Keratinocyte (primary cell): ENCODE measurements around the gene NUP210L. TPM values are rescaled to one million over a fixed set of nuclear protein-coding genes. Genes with fewer than 3 reads are reported as not detected.
A peak's percentile ranks its signal among the peaks of the same experiment; 100 is the strongest.

Source experiments
- DNase-seq: peaks from one replicate; pipeline ENCODE4 v3.0.0-alpha.2; 2011; ENCODE audit warnings: low read depth, missing footprints, low spot score
- FAIRE-seq: peaks from 2 replicates; lab custom pipeline; 2011; peaks lifted over from hg19 to GRCh38; lab: Jason Lieb, UNC
- H2AFZ ChIP-seq: 2 replicates; pipeline ENCODE4 v1.6.0; 2012; ENCODE audit warnings: low read length, control low read depth, inconsistent platforms; ENCODE audit not compliant: control insufficient read depth
- H3K27ac ChIP-seq: 2 replicates; pipeline ENCODE4 v1.5.1; 2011; ENCODE audit warnings: low read length; ENCODE audit not compliant: control insufficient read depth, insufficient read depth
- H3K27me3 ChIP-seq: 3 replicates; pipeline ENCODE4 v1.6.0; 2011; ENCODE audit warnings: low read length; ENCODE audit not compliant: control insufficient read depth, insufficient read depth; ENCODE audit errors: extremely low read depth
- H3K36me3 ChIP-seq, 2 experiments: 2 replicates in 1 of 2; 3 replicates in 1 of 2; pipeline ENCODE4 v1.5.1; 2011; ENCODE audit warnings: low read length in 2 of 2, mild to moderate bottlenecking in 1 of 2; ENCODE audit not compliant: control insufficient read depth in 2 of 2, insufficient read depth in 2 of 2; ENCODE audit errors: extremely low read depth in 1 of 2
- H3K4me1 ChIP-seq: 3 replicates; pipeline ENCODE4 v1.5.1; 2011; ENCODE audit warnings: low read length; ENCODE audit not compliant: control insufficient read depth, insufficient read depth; ENCODE audit errors: extremely low read depth
- H3K4me2 ChIP-seq: 3 replicates; pipeline ENCODE4 v1.6.0; 2011; ENCODE audit warnings: low read depth, low read length; ENCODE audit not compliant: control insufficient read depth, insufficient read depth; ENCODE audit errors: extremely low read depth
- H3K4me3 ChIP-seq, 3 experiments: fragments of 200-600 bp in 1 of 3; sonication (generic) in 1 of 3; 2 replicates in 2 of 3; 3 replicates in 1 of 3; pipeline ENCODE4 v1.5.1; 2011 to 2016; ENCODE audit warnings: low read length in 3 of 3, mild to moderate bottlenecking in 3 of 3, control low read depth in 2 of 3, inconsistent platforms in 1 of 3, low read depth in 1 of 3, mixed read lengths in 1 of 3, mixed run types in 1 of 3, moderate library complexity in 1 of 3; ENCODE audit not compliant: control insufficient read depth in 2 of 3, insufficient read depth in 2 of 3; ENCODE audit errors: extremely low read depth in 1 of 3
- H3K79me2 ChIP-seq: 2 replicates; pipeline ENCODE4 v1.6.0; 2012; ENCODE audit warnings: low read length; ENCODE audit not compliant: control insufficient read depth, insufficient read depth
- H3K9ac ChIP-seq: 3 replicates; pipeline ENCODE4 v1.6.0; 2011; ENCODE audit warnings: low read length; ENCODE audit not compliant: control insufficient read depth, insufficient read depth; ENCODE audit errors: extremely low read depth
- H3K9me1 ChIP-seq: 3 replicates; pipeline ENCODE4 v1.6.0; 2011; ENCODE audit warnings: low read length; ENCODE audit not compliant: control insufficient read depth, insufficient read depth; ENCODE audit errors: extremely low read depth
- H3K9me3 ChIP-seq: 2 replicates; pipeline ENCODE4 v1.5.1; 2012; ENCODE audit warnings: low read depth, low read length; ENCODE audit not compliant: control insufficient read depth
- H4K20me1 ChIP-seq: 3 replicates; pipeline ENCODE4 v1.6.0; 2011; ENCODE audit warnings: low read length; ENCODE audit not compliant: control insufficient read depth, insufficient read depth; ENCODE audit errors: extremely low read depth
- EZH2 ChIP-seq: IDR thresholded peaks from one replicate; pipeline ENCODE4 v1.6.1; 2012; ENCODE audit warnings: inconsistent platforms, mild to moderate bottlenecking, low read length, moderate library complexity
- dilution Hi-C: fragments of 300-500 bp; cut with MboI; formaldehyde crosslinking; loops from one replicate; pipeline ENCODE4 v1.7.0; 2020; ENCODE audit warnings: low sequenced_read_pairs; ENCODE audit not compliant: extremely low pct_ligation_motif_present
- polyA plus RNA-seq, 5 experiments: library from polyadenylated mRNA; depleted of rRNA in 3 of 5; stranded (reverse) in 3 of 5; stranded (forward) in 1 of 5; unstranded in 1 of 5; fragments of >200 nt; gene quantifications; 1 replicate in 1 of 5; 2 replicates in 3 of 5; 3 replicates in 1 of 5; pipeline versions ENCODE4 v1.2.1 to v1.2.3, GENCODE V29; 2011 to 2012; ENCODE audit warnings: missing spikeins in 2 of 5, low read depth in 1 of 5, low replicate concordance in 1 of 5
- TF ChIP-seq, protein P1 (sequence below), 3 experiments: IDR thresholded peaks in 1 of 3; conservative IDR thresholded peaks in 1 of 3; optimal IDR thresholded peaks in 1 of 3; 2 replicates in 2 of 3; 3 replicates in 1 of 3; pipeline versions ENCODE3 to v1.5.1; 2011; ENCODE audit warnings: low read length in 3 of 3, mild to moderate bottlenecking in 3 of 3, moderate library complexity in 2 of 3, control low read depth in 1 of 3, inconsistent platforms in 1 of 3; ENCODE audit not compliant: insufficient read depth in 2 of 3; ENCODE audit errors: extremely low read depth in 1 of 3

The NUP210L gene
- polyA plus RNA-seq, 1 donor (not counting 4 experiments of a cell fraction or from before 2014, with no cell fraction given): 0.01 TPM

GRCh38 chr1:153958961-153959260, 196.0 kb downstream of the NUP210L start:
- dilution Hi-C loops: no loop called here
- Histone ChIP-seq H3K4me1 (peaks cover 35% of the 10 kb centered on the region), H3K36me3 (peaks cover 6 to 35% of the 10 kb centered on the region in 2 experiments), H3K4me3 (peak overlapping the region in 1 of 3 experiments; percentile 29), H3K9ac (peak overlapping the region; percentile 49), H3K27ac (peak overlapping the region; percentile 46), H3K27me3 (no peaks in the 10 kb centered on the region), H4K20me1 (peaks cover 3% of the 10 kb centered on the region), H3K79me2 (peaks cover 67% of the 10 kb centered on the region), H3K4me2 (peak overlapping the region; percentile 63), H3K9me1 (no peaks in the 10 kb centered on the region), H3K9me3 (no peaks in the 10 kb centered on the region), H2AFZ (no peak overlapping the region)
- TF ChIP-seq, protein P1, sequence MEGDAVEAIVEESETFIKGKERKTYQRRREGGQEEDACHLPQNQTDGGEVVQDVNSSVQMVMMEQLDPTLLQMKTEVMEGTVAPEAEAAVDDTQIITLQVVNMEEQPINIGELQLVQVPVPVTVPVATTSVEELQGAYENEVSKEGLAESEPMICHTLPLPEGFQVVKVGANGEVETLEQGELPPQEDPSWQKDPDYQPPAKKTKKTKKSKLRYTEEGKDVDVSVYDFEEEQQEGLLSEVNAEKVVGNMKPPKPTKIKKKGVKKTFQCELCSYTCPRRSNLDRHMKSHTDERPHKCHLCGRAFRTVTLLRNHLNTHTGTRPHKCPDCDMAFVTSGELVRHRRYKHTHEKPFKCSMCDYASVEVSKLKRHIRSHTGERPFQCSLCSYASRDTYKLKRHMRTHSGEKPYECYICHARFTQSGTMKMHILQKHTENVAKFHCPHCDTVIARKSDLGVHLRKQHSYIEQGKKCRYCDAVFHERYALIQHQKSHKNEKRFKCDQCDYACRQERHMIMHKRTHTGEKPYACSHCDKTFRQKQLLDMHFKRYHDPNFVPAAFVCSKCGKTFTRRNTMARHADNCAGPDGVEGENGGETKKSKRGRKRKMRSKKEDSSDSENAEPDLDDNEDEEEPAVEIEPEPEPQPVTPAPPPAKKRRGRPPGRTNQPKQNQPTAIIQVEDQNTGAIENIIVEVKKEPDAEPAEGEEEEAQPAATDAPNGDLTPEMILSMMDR (optimal IDR thresholded peaks at IDR 0.05 in 1 of 3, IDR thresholded peaks at IDR 0.05 in 1 of 3, conservative IDR thresholded peaks at IDR 0.05 in 1 of 3; ENCODE audit: extremely low read depth in 1 of 3, insufficient read depth in 2 of 3, low read length in 3 of 3): no peak
- no peak for TF ChIP-seq EZH2
- FAIRE-seq: no peak
- no peak for DNase-seq

- Histone ChIP-seq H3K9me1 (no peaks in the 10 kb centered on the region), H3K36me3 (peaks cover 8 to 41% of the 10 kb centered on the region in 2 experiments), H3K4me2 (peak within 1 kb of the TSS; percentile 100), H3K9me3 (no peaks in the 10 kb centered on the region), H3K79me2 (peaks cover 73% of the 10 kb centered on the region), H3K9ac (peak within 1 kb of the TSS; percentile 91), H2AFZ (peak within 1 kb of the TSS; percentile 81), H3K4me1 (peaks cover 32% of the 10 kb centered on the region), H3K27ac (peak within 1 kb of the TSS; percentile 82), H3K27me3 (no peaks in the 10 kb centered on the region), H3K4me3 (peak within 1 kb of the TSS; percentile 92 to 99 (median 96)), H4K20me1 (peaks cover 3% of the 10 kb centered on the region)
- TF ChIP-seq, protein P1 (optimal IDR thresholded peaks at IDR 0.05 in 1 of 3, IDR thresholded peaks at IDR 0.05 in 1 of 3, conservative IDR thresholded peaks at IDR 0.05 in 1 of 3; ENCODE audit: extremely low read depth in 1 of 3, insufficient read depth in 2 of 3, low read length in 3 of 3): peak in 2 of 3 experiments; percentile 12 to 20
- TF ChIP-seq EZH2: no peak
- peak; percentile 69 for FAIRE-seq
- dilution Hi-C loops: no loop called here
- peak; percentile 96 for DNase-seq
These were observed 196.5 kb downstream of the NUP210L start, which contains the start of gene CRTC2 for GRCh38 chr1:153958111-153958960. Gene CRTC2 (minus strand): TSS chr1:153958612. CDS start chr1:153958497, 115 bp downstream.
